ENCODE results near the gene TBC1D24. TPM values are rescaled to one million over a fixed set of nuclear protein-coding genes. Genes with fewer than 3 reads are reported as not detected.
A peak's percentile ranks its signal among the peaks of the same experiment; 100 is the strongest.

The TBC1D24 gene
- total RNA-seq, 2 experiments from 2014 or later: 11.4 to 13.7 TPM

DNA sequence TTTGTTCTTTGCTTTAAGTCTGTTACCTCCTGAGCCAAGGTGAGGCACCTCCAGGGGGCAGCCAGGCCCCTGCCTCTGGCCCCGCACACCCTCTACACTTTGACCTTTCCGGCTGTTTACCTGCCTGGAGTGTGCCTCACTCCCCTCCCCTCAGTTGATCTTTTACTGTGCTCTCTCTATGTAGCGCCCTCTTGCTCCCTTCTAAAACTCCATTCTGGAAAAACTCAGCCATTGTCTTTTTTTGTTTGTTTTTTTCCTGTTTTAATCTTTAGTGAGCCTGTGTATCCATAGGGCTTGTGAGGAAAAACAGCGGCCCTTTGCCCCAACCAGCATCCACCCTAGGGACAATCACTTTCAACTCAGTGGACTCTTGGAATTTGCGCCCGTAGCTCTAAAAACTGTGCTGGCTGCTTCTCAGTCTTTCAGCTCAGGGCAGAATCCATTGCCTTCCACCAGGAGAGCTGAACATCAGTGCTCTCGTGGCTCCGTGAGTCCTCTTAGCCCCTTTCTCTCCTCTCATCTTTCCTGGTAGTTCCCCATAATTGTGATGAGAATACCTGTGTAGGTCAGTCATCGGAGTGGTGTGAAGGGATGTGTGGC lies 49.5 kb downstream of the TBC1D24 start:
- Mint-ChIP-seq H3K4me3 (no peak overlapping the region), H3K36me3 (ENCODE audit: low read depth) (peaks cover 34% of the 10 kb centered on the region), H3K27ac (no peak overlapping the region), H3K4me1 (peaks cover 17% of the 10 kb centered on the region), H3K27me3 (no peaks in the 10 kb centered on the region), H3K9me3 (no peaks in the 10 kb centered on the region)
- DNase-seq: no peak
- ChIA-PET POLR2A (interaction anchor here (0.9 to 2.0 kb wide), 4 partner anchors 8 to 13 kb away, joined by 3 to 5 read pairs (median 4); partner anchors contain the start of genes ATP6V0C and PDPK1), CTCF (no interaction called here)

DNA sequence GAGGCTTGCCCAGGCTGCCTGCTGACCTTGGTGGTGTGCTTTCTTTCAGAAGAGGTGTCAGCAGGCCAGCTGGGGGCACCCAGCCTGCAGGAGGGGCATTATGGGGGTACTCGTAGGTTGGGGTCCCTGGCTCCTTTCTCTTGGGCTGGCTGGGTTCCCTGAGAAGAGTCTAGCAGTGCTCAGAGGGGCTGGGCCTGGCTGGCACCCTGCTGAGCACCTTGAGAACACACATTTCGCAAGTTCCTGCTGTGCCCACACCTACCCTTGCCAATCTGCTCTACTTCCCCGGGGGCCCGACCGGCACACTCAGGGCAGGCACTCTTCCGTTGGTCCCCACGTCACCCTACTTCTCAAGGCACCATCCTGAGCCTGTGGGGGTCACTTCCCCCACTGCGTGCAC lies 51.2 kb downstream of the TBC1D24 start:
- Mint-ChIP-seq H3K9me3 (no peaks in the 10 kb centered on the region), H3K27me3 (no peaks in the 10 kb centered on the region), H3K27ac (no peak overlapping the region), H3K4me3 (no peak overlapping the region), H3K4me1 (peaks cover 11% of the 10 kb centered on the region), H3K36me3 (ENCODE audit: low read depth) (peaks cover 24% of the 10 kb centered on the region)
- no peak for DNase-seq
- POLR2A ChIA-PET: no interaction called here
- CTCF ChIA-PET: no interaction called here

DNA sequence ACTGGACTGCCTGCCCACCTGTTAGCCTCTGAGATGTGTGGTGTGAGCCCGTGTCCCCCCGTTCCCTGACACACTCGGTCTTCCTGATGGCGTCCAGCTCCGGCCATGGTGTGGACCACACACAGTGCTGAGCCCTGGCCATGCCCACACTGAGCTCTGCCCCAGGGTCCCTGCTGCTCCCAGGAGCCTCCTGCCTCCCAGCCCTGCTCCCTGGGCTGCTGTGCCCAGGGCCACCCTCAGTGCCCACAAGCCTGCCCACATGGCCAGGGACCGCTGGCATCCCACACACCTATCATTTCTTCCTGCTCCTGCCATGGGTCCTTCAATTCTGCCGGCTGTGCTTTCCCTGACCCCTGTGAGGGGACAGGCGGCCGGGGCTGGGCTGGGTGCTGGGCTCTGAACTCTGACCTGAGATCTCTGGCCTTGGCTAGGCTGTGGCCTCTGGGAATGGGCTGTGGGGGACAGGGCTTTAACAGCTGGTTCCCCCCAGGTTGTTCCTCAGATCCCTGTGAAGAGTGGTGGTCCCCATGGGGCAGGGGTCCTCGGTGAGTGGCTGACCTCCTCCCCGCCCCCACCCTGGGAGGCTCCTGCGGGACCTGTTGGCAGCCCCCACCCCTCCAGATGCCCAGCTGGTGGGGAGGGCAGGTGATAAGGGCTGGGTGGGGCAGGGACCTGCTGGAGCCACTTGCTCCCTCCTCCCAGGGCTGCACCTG lies 52.3 kb downstream of the TBC1D24 start:
- ChIA-PET POLR2A (no interaction called here), CTCF (no interaction called here)
- no peak overlapping the region for H3K4me3 Mint-ChIP-seq
- H3K4me1 Mint-ChIP-seq: peaks cover 11% of the 10 kb centered on the region
- no peak overlapping the region for H3K27ac Mint-ChIP-seq
- DNase-seq: no peak
- peaks cover 21% of the 10 kb centered on the region for H3K36me3 Mint-ChIP-seq (ENCODE audit: low read depth)
- no peaks in the 10 kb centered on the region for H3K9me3 Mint-ChIP-seq
- H3K27me3 Mint-ChIP-seq: no peaks in the 10 kb centered on the region

DNA sequence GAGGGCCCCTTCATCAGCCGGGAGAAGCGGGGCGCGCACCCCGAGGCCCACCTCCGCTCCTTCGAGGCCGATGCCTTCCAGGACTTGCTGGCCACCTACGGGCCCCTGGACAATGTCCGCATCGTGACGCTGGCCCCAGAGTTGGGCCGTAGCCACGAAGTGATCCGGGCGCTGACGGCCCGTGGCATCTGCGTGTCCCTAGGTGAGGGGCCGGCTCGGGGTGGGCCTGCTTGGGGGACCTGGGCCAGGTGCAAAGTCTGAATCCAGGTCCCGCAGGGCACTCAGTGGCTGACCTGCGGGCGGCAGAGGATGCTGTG lies 52.8 kb downstream of the TBC1D24 start:
- CTCF ChIA-PET: no interaction called here
- Mint-ChIP-seq H3K9me3 (no peaks in the 10 kb centered on the region), H3K36me3 (ENCODE audit: low read depth) (peaks cover 21% of the 10 kb centered on the region), H3K27me3 (no peaks in the 10 kb centered on the region), H3K27ac (no peak overlapping the region), H3K4me3 (no peak overlapping the region), H3K4me1 (peaks cover 14% of the 10 kb centered on the region)
- no peak for DNase-seq
- POLR2A ChIA-PET: no interaction called here

DNA sequence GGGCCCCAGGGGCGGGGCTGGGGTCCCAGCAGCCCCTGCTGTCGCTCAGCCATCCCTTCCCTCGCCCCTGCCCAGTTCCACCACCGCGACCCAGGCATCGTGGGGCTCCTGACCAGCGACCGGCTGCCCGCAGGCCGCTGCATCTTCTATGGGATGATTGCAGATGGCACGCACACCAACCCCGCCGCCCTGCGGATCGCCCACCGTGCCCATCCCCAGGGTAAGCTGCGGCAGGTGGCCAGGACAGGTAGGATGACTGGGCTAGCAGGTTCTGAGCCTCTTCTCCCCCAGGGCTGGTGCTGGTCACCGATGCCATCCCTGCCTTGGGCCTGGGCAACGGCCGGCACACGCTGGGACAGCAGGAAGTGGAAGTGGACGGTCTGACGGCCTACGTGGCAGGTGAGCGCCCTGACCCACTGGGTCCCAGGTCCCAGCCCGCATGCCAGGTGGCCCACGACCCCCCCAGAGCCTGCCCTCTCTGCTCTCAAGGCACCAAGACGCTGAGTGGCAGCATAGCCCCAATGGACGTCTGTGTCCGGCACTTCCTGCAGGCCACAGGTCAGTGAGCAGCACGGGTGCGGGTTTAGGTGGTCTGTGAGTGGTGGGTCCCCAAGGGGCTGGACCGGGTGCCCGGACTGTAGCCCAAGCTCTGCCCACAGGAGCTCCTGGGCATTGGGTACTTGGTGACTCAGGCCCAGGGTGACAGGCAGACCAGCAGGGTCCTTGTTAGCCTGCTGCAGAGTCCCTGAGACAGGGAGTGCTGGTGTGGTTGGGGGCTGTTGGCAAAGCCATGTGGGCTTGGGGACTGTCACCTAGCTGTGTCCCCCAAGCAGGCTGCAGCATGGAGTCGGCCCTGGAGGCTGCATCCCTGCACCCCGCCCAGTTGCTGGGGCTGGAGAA lies 53.5 kb downstream of the TBC1D24 start:
- no peak overlapping the region for H3K27ac Mint-ChIP-seq
- H3K36me3 Mint-ChIP-seq (ENCODE audit: low read depth): peaks cover 18% of the 10 kb centered on the region
- H3K4me3 Mint-ChIP-seq: no peak overlapping the region
- no peak for DNase-seq
- H3K27me3 Mint-ChIP-seq: no peaks in the 10 kb centered on the region
- no peaks in the 10 kb centered on the region for H3K9me3 Mint-ChIP-seq
- H3K4me1 Mint-ChIP-seq: peaks cover 17% of the 10 kb centered on the region
- ChIA-PET CTCF (no interaction called here), POLR2A (interaction anchor here (0.8 to 1.2 kb wide), 2 partner anchors 8 to 14 kb away, joined by 3 to 4 read pairs; partner anchors contain the start of genes AMDHD2 and ATP6V0C)

DNA sequence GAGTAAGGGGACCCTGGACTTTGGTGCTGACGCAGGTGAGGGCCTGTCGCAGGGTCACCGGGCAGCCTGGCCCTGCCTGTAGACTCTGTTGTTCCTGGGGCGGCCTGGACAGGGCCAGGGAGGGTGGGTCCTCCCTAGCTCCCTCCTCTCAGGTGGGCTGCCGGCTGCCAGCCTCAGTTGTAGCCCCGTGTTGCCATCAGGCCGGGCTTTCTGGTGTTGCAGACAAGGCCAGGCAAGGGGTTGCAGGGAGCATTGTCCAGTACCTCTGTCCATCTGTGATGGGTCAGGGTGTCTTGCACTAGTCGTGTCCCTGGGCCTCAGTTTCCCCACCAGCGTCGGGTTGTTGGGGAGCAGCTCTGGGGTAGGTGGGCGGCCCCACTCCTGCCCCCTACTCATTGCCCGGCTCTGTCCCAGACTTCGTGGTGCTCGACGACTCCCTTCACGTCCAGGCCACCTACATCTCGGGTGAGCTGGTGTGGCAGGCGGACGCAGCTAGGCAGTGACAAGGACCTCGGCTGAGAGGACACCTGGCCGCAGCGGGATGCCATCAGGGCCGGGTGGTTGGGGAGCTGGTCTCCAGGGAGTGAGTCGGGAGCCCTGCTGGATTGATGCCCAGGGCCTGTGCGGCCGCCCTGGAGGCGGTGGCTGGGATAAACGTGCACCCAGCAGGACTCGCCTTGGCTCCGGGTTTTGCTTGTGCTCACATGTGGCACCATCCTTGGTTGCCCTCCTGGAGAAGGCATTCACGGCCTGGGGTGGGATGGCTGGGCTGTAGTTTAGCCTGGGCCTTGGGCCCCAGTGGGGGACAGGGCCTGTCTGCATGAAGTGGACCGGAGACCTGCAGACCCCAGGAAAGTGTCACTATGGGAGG lies 54.4 kb downstream of the TBC1D24 start:
- H3K4me1 Mint-ChIP-seq: peaks cover 26% of the 10 kb centered on the region
- ChIA-PET POLR2A (interaction anchor here (0.6 to 1.2 kb wide), 3 partner anchors 9 to 338 kb away, joined by 3 to 4 read pairs (median 3); partner anchors contain the start of genes AMDHD2 and ATP6V0C), CTCF (no interaction called here)
- H3K36me3 Mint-ChIP-seq (ENCODE audit: low read depth): peaks cover 14% of the 10 kb centered on the region
- no peak overlapping the region for H3K4me3 Mint-ChIP-seq
- H3K27me3 Mint-ChIP-seq: no peaks in the 10 kb centered on the region
- H3K9me3 Mint-ChIP-seq: no peaks in the 10 kb centered on the region
- H3K27ac Mint-ChIP-seq: no peak overlapping the region
- DNase-seq: no peak

DNA sequence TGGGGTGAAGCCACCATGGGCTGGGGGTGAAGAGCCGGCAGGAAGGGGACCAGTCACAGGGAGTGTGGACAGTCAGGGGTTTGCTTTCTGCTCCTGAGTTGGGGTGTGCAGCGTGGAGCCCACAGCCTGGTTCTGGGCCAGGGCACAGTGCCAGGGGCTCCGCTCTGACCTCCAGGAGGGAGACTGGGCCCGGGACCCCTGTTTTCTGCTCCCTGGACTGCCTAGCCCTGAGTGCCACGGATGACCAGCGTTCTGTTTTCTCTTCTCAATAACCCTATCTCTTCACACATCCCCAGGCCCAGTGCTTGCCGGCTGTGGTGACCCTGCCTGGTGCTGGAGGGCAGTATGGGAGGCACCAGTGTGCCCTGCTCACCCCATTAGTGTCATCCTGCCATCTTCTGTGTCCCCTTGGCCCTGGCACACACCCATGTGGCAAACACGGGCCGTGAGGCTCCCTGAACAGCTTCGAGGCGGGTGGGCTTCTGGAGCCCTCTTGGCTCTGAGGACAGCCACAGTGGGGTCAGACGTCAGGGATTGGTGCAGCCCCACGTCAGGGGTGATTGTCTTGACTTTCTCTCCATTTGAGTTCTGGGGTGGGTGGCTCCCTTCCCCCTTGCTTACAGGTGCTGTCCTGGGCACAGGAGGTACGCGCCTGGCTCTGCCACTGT lies 55.2 kb downstream of the TBC1D24 start:
- no peaks in the 10 kb centered on the region for H3K9me3 Mint-ChIP-seq
- H3K4me3 Mint-ChIP-seq: peak overlapping the region; percentile 44
- peaks cover 26% of the 10 kb centered on the region for H3K4me1 Mint-ChIP-seq
- H3K27me3 Mint-ChIP-seq: no peaks in the 10 kb centered on the region
- no peak for DNase-seq
- CTCF ChIA-PET: no interaction called here
- POLR2A ChIA-PET: interaction anchor here (0.6 to 3.7 kb wide), 5 partner anchors 8 to 384 kb away, joined by 3 to 67 read pairs (median 4); partner anchors contain the start of genes AMDHD2 and ATP6V0C
- peaks cover 7% of the 10 kb centered on the region for H3K36me3 Mint-ChIP-seq (ENCODE audit: low read depth)
- H3K27ac Mint-ChIP-seq: peak overlapping the region; percentile 66

DNA sequence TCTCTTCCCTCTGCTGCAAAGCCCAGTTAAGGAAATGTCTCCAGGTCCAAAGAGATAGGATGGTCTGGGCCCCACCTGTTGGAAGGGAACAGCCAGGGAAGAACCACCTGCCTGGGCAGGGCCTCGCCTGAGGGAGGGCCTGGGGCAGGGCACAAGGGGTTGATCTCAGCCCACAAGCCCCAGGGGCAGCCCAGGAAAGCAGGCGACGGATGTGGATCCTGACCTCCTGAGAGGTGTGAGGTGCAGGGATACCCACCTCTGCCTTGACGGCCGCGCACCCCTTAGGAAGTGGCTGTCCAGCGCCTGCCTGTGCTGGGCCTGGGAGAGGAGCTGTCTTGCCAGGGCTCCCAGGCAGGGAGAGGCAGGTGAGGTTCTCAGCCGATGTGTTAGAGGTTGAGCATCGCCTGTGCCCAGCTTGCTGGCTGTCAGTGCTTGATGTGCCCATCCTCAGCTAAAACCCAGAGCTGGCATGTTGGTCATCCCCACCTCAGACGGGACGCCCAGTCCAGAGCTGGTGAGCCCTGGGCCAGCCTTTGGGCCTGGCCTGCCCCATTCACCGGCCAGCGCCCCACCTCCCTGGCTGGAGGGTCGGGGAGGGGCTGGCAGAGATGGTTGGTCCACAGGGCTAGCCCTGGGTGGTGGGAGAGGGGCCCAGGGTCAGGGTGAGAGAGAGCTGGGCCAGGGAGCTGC lies 55.8 kb downstream of the TBC1D24 start:
- H3K4me3 Mint-ChIP-seq: peak overlapping the region; percentile 98
- peaks cover 6% of the 10 kb centered on the region for H3K36me3 Mint-ChIP-seq (ENCODE audit: low read depth)
- CTCF ChIA-PET: interaction anchor here (0.6 kb wide), 2 partner anchors 110 to 508 kb away, joined by 3 to 4 read pairs; no protein-coding TSS in a partner anchor
- no peaks in the 10 kb centered on the region for H3K9me3 Mint-ChIP-seq
- H3K27me3 Mint-ChIP-seq: no peaks in the 10 kb centered on the region
- POLR2A ChIA-PET: interaction anchor here (1.2 to 3.7 kb wide), 5 partner anchors 8 to 385 kb away, joined by 3 to 67 read pairs (median 4); partner anchors contain the start of genes AMDHD2 and ATP6V0C
- DNase-seq: no peak
- peaks cover 26% of the 10 kb centered on the region for H3K4me1 Mint-ChIP-seq
- peak overlapping the region; percentile 100 for H3K27ac Mint-ChIP-seq

DNA sequence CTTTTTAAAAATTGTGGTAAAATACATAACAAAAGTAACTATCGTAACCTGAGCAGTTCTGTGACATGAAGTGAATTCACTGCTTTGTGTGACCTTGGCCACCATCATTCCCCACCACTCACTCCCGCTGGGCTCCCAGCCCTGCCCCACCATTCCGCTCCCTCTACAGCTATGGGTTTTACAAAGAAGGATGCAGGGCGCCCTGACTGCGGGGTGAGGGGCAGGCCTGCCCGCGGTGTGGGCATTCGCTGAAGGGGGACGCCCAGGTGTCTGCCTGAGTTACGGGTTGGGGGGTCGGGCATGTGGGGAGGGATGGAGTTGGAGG lies 56.4 kb downstream of the TBC1D24 start, which contains the start of gene CEMP1:
Gene CEMP1 (minus strand): TSS at position 38 of the 325 bp plus-strand sequence. CDS start 335 bp downstream, outside the sequence.
- ChIA-PET POLR2A (interaction anchor here (1.2 to 3.7 kb wide), 6 partner anchors 9 to 385 kb away, joined by 3 to 67 read pairs (median 6); partner anchors contain the start of genes AMDHD2, ATP6V0C and PGP), CTCF (interaction anchor here (0.6 kb wide), 2 partner anchors 110 to 509 kb away, joined by 3 to 4 read pairs; no protein-coding TSS in a partner anchor)
- H3K27ac Mint-ChIP-seq: peak within 1 kb of the TSS; percentile 100
- H3K27me3 Mint-ChIP-seq: no peaks in the 10 kb centered on the region
- peak within 1 kb of the TSS; percentile 98 for H3K4me3 Mint-ChIP-seq
- no peak for DNase-seq
- H3K4me1 Mint-ChIP-seq: peaks cover 28% of the 10 kb centered on the region
- H3K9me3 Mint-ChIP-seq: no peaks in the 10 kb centered on the region
- H3K36me3 Mint-ChIP-seq (ENCODE audit: low read depth): peaks cover under 1% of the 10 kb centered on the region

DNA sequence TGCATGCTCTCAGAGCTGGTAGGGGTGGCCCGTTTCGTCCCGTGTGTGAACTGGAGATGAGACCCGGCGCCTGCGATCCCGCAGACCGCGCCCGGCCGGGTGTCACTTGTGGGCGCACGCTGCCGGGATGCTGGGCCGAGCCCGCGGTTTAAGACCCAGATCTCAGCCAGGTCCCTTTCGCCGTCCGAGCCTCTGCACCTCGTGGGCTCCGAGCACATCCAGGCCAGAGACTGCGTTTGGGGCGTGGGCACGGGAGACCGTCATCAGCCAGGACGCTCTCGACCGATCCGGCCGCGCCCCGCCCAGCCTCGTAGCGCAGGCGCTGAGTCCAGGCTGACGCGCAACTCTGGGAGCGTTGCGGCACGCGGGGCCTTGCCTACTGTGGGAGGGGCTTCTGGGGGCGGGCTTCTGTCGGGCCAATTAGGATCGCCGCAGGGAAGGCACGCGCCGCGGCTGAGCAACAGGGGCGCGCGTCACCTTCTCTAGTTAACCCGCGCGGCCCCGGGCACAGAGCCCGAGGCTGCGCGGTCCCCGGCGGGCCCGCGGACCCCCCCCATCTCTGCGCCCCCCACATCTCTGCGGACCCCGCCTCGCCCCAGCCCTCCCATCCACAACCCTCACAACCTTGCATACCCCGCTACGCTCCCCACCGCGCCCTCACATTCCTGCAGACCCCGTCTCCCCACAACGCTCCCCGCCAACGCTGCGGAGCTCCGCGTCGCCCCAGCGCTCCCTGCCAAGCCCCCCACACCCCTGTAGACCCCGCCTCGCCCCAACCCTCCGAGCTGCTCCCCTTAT lies 57.0 kb downstream of the TBC1D24 start:
- Mint-ChIP-seq H3K36me3 (ENCODE audit: low read depth) (no peaks in the 10 kb centered on the region), H3K4me3 (peak overlapping the region; percentile 98), H3K9me3 (no peaks in the 10 kb centered on the region), H3K27ac (peak overlapping the region; percentile 100), H3K27me3 (no peaks in the 10 kb centered on the region), H3K4me1 (peaks cover 31% of the 10 kb centered on the region)
- ChIA-PET CTCF (interaction anchor here (0.6 to 1.1 kb wide), 2 partner anchors 11 to 509 kb away, joined by 4 to 6 read pairs; partner anchors contain the start of gene AMDHD2), POLR2A (interaction anchor here (1.0 to 3.7 kb wide), 13 partner anchors 8 to 1111 kb away, joined by 3 to 67 read pairs (median 4); partner anchors contain the start of genes AMDHD2, ATP6V0C, PGP and TRAF7)
- DNase-seq: peak; percentile 99
